Measurements from ENCODE around the gene WASHC1. TPM values are rescaled to one million over a fixed set of nuclear protein-coding genes. Genes with fewer than 3 reads are reported as not detected.
A peak's percentile ranks its signal among the peaks of the same experiment; 100 is the strongest.
"Not testable (repeated sequence)": the region's sequence is repeated elsewhere in the genome, so short reads cannot be mapped to it uniquely, and the experiment has no call there.

WASHC1 gene
- total RNA-seq, 4 donors from 2014 or later, result 1.4 to 11.1 (median 6.8) TPM

DNA sequence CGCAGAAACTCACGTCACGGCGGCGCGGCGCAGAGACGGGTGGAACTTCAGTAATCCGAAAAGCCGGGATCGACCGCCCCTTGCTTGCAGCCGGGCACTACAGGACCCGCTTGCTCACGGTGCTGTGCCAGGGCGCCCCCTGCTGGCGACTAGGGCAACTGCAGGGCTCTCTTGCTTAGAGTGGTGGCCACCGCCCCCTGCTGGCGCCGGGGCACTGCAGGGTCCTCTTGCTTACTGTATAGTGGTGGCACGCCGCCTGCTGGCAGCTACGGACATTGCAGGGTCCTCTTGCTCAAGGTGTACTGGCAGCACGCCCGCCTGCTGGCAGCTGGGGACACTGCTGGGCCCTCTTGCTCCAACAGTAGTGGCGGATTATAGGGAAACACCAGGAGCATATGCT, 18.1 kb downstream of the WASHC1 start:
- intact Hi-C loops (cut with DNase I); H3K27ac ChIP-seq; H3K27me3 ChIP-seq; H3K4me1 ChIP-seq; H3K36me3 ChIP-seq; H3K9me3 ChIP-seq; H3K4me3 ChIP-seq (replicated peaks in 1 of 3): not testable (repeated sequence)
- WGBS, 2 donors, result 58% methylated on average over 4 of the region's 26 CpGs; no CpG with 5 or more reads in 1 of the 2 donors
- TF ChIP-seq, protein P1, sequence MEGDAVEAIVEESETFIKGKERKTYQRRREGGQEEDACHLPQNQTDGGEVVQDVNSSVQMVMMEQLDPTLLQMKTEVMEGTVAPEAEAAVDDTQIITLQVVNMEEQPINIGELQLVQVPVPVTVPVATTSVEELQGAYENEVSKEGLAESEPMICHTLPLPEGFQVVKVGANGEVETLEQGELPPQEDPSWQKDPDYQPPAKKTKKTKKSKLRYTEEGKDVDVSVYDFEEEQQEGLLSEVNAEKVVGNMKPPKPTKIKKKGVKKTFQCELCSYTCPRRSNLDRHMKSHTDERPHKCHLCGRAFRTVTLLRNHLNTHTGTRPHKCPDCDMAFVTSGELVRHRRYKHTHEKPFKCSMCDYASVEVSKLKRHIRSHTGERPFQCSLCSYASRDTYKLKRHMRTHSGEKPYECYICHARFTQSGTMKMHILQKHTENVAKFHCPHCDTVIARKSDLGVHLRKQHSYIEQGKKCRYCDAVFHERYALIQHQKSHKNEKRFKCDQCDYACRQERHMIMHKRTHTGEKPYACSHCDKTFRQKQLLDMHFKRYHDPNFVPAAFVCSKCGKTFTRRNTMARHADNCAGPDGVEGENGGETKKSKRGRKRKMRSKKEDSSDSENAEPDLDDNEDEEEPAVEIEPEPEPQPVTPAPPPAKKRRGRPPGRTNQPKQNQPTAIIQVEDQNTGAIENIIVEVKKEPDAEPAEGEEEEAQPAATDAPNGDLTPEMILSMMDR (IDR thresholded peaks at IDR 0.05), result peak in 1 of 6 experiments; percentile 32
- DNase-seq, result peak; percentile 34 to 61

DNA sequence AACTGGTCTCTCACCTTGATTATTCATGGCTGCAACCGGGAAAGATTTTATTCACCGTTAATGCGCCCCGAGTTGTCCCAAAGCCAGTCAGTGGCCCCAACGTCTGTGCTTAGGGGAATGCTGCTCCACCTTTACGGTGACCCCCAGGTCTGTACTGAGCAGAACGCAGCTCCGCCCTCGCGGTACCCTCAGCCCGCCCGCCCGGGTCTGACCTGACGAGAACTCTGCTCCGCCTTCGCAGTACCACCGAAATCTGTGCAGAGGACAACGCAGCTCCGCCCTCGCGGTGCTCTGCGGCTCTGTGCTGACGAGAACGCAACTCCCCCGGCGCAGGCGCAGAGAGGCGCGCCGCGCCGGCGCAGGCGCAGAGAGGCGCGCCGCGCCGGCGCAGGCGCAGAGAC, 18.6 kb downstream of the WASHC1 start:
- intact Hi-C loops (cut with DNase I); H3K36me3 ChIP-seq; H3K4me3 ChIP-seq (replicated peaks in 1 of 3); H3K27me3 ChIP-seq; H3K9me3 ChIP-seq; H3K4me1 ChIP-seq; H3K27ac ChIP-seq: not testable (repeated sequence)
- 64 to 66% methylated on average over 15 to 16 of the region's 41 CpGs for WGBS, 2 donors
- DNase-seq, result peak in 1 of 2 donors; percentile 8

DNA sequence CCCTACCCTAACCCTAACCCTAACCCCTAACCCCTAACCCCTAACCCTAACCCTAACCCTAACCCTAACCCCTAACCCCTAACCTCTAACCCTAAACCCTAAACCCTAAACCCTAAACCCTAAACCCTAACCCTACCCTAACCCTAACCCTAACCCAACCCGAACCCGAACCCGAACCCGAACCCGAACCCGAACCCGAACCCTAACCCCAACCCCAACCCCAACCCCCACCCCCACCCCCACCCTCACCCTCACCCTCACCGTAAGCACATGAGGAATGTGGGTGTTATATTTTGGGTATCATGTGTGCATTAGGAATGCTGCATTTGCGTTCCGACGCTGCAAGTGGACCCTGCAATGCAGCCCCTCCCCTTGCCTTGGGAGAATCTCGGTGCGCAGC, 19.0 kb downstream of the WASHC1 start:
- H3K36me3 ChIP-seq; H3K27me3 ChIP-seq; DNase-seq; H3K4me1 ChIP-seq; H3K27ac ChIP-seq; H3K9me3 ChIP-seq; H3K4me3 ChIP-seq (replicated peaks in 1 of 3); intact Hi-C loops (cut with DNase I): not testable (repeated sequence)
- WGBS, 2 donors, result 95% methylated on average over 4 of the region's 13 CpGs; no CpG with 5 or more reads in 1 of the 2 donors

Other genes starting within 250 kb of the WASHC1 start
- under 1 TPM in 3 of 4 donors, not detected in 1; 0.40 to 0.89 (median 0.54) TPM for gene FOXD4, start 89.0 kb upstream of the WASHC1 start, total RNA-seq
- gene ZNG1A, start 149.6 kb upstream of the WASHC1 start, total RNA-seq, result 10 to 100 TPM; 66.3 to 74.2 (median 70.0) TPM
- gene DOCK8, start 185.4 kb upstream of the WASHC1 start, total RNA-seq, result 10 to 100 TPM; 10.1 to 19.5 (median 16.0) TPM

Measured in thyroid gland (tissue), 4 donors.